ENCODE results near the gene CNTN1.

DNA sequence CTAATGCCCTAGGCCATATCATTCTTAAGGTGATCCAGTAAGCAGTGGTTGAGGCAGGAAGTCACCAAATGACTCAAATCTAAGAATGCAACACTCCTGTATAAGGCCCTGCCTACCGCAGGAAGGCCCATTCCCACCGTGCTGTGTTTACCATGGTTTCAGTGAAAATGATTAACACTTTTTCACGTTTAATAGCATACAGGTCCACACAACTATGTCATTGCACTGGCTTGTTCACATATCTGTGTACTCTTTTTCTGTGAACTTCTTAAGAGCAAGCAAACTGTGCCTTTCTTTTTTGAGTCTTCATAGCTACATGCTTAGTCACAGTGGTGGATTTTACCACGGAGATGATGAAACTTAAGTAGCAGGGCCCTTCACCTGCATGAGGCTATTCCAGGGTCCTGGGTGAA, 214.9 kb downstream of the CNTN1 start:
- TF ChIP-seq, protein P1, sequence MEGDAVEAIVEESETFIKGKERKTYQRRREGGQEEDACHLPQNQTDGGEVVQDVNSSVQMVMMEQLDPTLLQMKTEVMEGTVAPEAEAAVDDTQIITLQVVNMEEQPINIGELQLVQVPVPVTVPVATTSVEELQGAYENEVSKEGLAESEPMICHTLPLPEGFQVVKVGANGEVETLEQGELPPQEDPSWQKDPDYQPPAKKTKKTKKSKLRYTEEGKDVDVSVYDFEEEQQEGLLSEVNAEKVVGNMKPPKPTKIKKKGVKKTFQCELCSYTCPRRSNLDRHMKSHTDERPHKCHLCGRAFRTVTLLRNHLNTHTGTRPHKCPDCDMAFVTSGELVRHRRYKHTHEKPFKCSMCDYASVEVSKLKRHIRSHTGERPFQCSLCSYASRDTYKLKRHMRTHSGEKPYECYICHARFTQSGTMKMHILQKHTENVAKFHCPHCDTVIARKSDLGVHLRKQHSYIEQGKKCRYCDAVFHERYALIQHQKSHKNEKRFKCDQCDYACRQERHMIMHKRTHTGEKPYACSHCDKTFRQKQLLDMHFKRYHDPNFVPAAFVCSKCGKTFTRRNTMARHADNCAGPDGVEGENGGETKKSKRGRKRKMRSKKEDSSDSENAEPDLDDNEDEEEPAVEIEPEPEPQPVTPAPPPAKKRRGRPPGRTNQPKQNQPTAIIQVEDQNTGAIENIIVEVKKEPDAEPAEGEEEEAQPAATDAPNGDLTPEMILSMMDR (IDR thresholded peaks at IDR 0.05), result no peak
- TF ChIP-seq POLR2A (IDR thresholded peaks at IDR 0.05), result no peak

Data from lower leg skin (tissue), 3 donors.